Spleen (tissue), 7 donors: ENCODE data around the gene PRRT4.

Source experiments
- CTCF ChIP-seq, 11 experiments: fragments of 200-600 bp in 7 of 11; fragments of 450-650 bp in 4 of 11; sonication (generic) in 4 of 11; IDR thresholded peaks in 8 of 11; conservative IDR thresholded peaks in 3 of 11; 1 replicate in 7 of 11; 2 replicates in 4 of 11; pipeline versions ENCODE4 v1.4.0 to v1.8.0; 2016 to 2021; ENCODE audit warnings: antibody characterized with exemption in 11 of 11, inconsistent platforms in 4 of 11, mild to moderate bottlenecking in 1 of 11
- POLR2A ChIP-seq, 3 donors: fragments of 450-650 bp; IDR thresholded peaks; one replicate each; pipeline ENCODE4 v1.5.1; 2017; ENCODE audit warnings: antibody characterized with exemption in 3 of 3, mild to moderate bottlenecking in 1 of 3
- POLR2AphosphoS5 ChIP-seq, 3 donors: sonication (generic); formaldehyde crosslinking; IDR thresholded peaks; one replicate each; pipeline ENCODE4 v1.5.1; 2017; ENCODE audit warnings: antibody characterized with exemption in 3 of 3
- donor health status: DM: no; HTN: no; CAD: no; lungs with moderate emphysema.
- donor health status: DM: no; HTN: no; CAD: no.
- donor health status: DM: no; HTN: no; CAD: no.

- TF ChIP-seq CTCF (IDR thresholded peaks at IDR 0.05 in 8 of 11, conservative IDR thresholded peaks at IDR 0.05 in 3 of 11) = no peak
- TF ChIP-seq POLR2A (IDR thresholded peaks at IDR 0.05) = no peak
- no peak for TF ChIP-seq POLR2AphosphoS5 (IDR thresholded peaks at IDR 0.05)
Observed at GRCh38 chr7:128344431-128344774, 17.1 kb downstream of the PRRT4 start.
